Urothelium cell line (cell line): ENCODE measurements around the gene PGLYRP2.
"Not testable (repeated sequence)": the region's sequence is repeated elsewhere in the genome, so short reads cannot be mapped to it uniquely, and the experiment has no call there.

Experiments used
- DNase-seq: peaks from one replicate; pipeline ENCODE4 v3.0.0; 2011; ENCODE audit warnings: low spot score, mixed read lengths
- FAIRE-seq: peaks from 2 replicates; lab custom pipeline; 2011; peaks lifted over from hg19 to GRCh38; lab: Jason Lieb, UNC

The PGLYRP2 gene, protein sequence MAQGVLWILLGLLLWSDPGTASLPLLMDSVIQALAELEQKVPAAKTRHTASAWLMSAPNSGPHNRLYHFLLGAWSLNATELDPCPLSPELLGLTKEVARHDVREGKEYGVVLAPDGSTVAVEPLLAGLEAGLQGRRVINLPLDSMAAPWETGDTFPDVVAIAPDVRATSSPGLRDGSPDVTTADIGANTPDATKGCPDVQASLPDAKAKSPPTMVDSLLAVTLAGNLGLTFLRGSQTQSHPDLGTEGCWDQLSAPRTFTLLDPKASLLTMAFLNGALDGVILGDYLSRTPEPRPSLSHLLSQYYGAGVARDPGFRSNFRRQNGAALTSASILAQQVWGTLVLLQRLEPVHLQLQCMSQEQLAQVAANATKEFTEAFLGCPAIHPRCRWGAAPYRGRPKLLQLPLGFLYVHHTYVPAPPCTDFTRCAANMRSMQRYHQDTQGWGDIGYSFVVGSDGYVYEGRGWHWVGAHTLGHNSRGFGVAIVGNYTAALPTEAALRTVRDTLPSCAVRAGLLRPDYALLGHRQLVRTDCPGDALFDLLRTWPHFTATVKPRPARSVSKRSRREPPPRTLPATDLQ

DNA sequence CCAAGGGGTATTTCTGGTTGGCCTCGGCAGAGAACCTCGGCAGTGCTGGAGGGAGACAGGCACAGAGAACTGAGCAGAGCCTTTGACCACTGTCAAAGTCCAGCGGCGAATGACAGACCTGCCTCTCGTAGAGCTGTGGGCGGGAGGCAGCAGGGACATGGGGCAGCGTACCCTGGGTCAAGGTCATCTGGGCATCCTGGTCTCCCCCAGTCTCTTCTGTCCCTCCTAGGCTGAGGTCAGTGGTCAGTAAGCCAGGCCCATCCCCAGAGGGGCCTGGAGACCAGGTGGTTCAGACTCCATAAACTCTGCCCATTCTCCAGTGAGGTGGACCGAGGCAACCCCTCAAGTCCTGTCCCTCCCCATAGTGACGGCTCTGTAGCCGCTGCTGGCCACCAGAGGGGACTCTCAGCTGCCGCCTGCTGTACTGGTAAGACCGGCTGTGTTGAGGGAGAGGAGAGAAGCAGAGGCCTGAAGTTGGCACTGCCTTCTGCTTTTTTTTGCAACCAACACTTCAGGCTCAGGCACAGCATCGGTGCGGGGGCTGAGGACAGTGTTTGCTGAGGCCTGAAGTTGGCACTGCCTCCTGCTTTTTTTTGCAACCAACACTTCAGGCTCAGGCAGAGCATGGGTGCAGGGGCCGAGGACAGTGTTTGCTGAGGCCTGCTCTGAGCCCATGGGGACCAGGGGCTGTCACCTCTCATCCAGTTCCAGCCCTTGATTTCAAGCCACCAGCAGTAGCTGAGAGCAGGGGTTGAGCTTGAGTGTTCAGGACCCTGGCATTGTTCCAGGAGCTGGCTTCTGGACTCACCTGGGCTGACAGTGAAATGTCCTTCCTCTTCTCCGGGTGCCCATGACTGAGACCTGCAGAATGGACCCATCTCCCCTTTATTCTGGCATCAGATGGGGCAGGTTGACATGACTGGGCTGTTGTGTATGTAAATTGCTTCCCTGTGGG is at the start of gene PGLYRP2:
TSS of gene PGLYRP2 (minus strand) at position 111 of the 955 bp plus-strand sequence. CDS start 130 bp downstream, outside the sequence.
- DNase-seq (no peak), FAIRE-seq (no peak)

DNA sequence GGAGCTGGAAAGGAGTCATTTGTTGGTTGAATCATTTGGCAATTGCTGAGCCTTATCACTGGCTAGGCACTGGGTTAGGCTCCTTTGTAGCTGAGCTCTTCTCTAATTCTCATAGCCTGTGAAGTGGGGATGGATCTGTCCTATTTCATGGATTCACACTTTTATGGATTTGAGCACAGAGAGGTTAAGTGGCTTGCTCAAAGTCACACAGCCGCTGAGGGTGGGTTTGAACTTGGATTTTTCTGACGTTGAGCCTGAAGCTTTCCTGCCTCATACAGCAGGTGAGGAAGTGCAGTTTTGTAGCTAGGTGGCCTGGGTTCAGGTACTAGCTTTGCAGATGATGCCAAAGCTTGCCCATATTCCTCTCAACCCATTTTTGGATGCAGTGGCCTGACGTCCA is 48.4 kb upstream of the PGLYRP2 start:
- DNase-seq (no peak), FAIRE-seq (no peak)

GRCh38 chr19:15526408-15526807 is 47.1 kb upstream of the PGLYRP2 start:
- DNase-seq: no peak
- no peak for FAIRE-seq

DNA sequence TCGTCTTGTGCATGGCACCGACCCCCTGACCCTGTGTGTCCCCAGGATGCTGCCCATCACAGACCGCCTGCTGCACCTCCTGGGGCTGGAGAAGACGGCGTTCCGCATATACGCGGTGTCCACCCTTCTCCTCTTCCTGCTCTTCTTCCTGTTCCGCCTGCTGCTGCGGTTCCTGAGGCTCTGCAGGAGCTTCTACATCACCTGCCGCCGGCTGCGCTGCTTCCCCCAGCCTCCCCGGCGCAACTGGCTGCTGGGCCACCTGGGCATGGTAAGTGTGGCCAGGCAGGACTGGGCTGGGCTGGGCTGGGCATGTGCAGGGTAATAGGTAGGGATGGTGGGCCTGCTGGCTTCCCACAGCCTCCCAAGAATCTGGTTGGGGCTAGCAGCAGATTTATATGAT is 46.0 kb upstream of the PGLYRP2 start:
- no peak for DNase-seq
- no peak for FAIRE-seq

DNA sequence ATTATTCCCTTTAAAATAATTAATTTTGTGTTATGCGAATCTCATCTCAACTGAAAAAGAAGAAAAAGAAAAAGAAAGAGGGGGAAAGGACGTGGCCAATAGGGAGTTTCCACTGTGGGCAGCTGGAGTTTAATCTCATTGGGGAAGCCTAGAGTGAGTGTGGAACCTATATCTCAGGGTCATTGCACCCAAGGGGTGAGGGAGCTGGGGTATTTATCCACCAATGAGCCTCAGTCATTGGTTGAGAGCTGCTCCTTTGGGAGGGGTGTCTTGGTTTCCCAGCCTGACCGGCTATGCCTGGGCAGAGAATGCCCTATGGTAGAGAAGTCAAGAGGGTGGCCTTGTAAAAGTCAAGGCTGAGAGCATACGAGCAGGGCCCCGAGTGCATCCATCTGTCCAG is 45.5 kb upstream of the PGLYRP2 start:
- no peak for FAIRE-seq

DNA sequence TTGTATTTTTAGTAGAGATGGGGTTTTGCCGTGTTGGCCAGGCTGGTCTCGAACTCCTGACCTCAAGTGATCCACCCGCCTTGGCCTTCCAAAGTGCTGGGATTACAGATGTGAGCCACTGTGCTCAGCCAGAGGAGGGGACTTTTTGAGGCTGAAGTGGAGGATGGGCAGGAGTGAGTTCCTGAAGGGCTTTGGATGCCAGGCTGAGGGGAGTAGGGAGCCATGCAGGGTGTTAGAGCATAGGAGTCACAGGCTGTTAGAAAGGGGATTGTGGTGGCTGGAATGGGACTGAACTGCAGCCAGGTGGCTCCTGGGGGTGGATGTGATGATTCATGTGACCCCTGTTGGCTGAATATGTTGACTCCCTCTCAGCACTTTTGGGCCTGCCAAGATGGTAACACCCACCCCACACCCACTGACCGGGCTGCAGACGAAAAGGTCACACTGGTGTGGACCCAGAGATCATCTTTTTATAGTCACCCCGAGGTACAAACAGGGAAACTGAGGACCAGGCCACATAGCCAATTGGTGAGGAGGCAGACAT is 40.2 kb upstream of the PGLYRP2 start:
- FAIRE-seq (no peak), DNase-seq (no peak)

More for the DNA sequence above, 45.5 kb upstream of the PGLYRP2 start:
- DNase-seq: no peak

DNA sequence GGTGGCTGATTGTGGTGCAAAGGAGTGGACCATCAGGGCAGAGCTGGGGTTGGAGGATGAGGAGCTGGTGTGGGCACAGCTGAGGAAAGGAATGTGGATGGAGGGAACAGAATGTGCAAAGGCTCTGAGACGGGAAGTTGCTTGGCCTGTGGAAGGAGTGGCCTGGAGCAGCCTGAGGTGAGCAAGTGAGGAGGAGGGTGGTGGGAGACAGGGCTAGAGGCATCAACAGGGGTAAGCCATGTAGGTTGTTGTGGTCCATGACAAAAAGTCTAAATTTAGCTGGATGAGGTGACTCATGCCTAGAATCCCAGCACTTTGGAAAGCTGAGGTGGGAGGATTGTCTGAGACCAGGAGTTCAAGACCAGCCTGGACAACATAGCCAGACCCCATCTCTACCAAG is 38.5 kb upstream of the PGLYRP2 start:
- DNase-seq: no peak
- no peak for FAIRE-seq

DNA sequence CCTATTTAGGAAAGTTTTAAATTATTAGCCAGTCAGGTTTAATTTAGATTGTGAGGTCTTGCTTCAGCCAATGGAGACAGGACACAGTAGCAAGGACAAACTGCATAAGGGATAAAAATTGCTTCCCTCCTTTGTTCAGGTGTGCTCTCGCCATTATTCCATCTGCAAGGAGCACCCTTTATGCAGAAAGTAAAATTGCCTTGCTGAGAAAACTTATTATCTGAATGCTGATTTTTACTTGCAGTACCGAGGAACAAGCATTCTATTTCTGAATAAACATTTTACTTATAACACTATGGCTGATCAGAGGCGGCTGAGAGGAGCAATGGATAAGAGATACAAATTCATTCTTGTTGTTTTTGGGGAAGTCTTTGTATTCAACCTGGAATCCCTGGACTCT is 37.1 kb upstream of the PGLYRP2 start:
- no peak for DNase-seq
- FAIRE-seq: no peak

GRCh38 chr19:15515227-15515625 is 35.9 kb upstream of the PGLYRP2 start:
- DNase-seq, FAIRE-seq: not testable (repeated sequence)

GRCh38 chr19:15511671-15512424 is 32.5 kb upstream of the PGLYRP2 start:
- FAIRE-seq (no peak), DNase-seq (no peak)

DNA sequence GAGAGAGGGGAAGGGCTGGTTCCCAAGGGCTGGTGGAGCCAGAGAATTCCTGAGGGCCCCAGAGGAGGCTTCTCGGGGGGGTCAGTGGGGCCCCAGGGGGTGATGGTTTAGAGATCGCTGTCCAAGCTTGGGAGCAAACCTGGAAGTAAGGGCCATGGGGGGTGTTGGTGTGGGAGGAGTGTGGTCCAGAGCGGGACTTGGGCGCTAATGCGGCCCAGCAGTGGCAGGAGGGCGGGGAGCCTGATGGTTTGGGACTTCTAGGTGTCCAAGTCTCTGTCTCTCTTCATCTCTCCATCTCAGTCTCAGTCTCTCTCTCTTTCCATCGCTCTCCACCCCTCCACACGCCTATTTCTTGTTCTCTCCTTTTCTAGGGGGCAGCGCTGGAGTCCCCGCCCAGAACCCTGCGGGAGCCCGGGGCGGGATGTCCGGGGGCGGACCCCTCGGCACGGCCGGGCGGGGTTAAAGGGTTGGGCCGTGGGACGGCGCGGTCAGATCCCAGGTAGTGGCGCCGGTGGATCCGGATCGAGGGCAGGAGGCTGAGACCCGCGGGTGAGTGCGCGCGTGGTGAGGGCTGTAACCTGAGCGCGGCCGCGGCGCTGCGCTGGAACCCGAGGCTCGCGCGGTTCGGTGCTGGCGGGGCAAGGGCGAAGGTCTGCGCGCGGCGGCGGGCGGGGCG is 28.9 kb upstream of the PGLYRP2 start, which contains the start of gene CYP4F22:
TSS of gene CYP4F22 (plus strand) at position 491 of the 676 bp plus-strand sequence. CDS start 16,812 bp downstream, outside the sequence.
- DNase-seq (no peak), FAIRE-seq (no peak)

- no peak for FAIRE-seq
Measured at GRCh38 chr19:15507068-15508034, 28.1 kb upstream of the PGLYRP2 start.

GRCh38 chr19:15506074-15506571 is 26.8 kb upstream of the PGLYRP2 start:
- FAIRE-seq (no peak), DNase-seq (no peak)

More at GRCh38 chr19:15507068-15508034, 28.1 kb upstream of the PGLYRP2 start:
- no peak for DNase-seq

DNA sequence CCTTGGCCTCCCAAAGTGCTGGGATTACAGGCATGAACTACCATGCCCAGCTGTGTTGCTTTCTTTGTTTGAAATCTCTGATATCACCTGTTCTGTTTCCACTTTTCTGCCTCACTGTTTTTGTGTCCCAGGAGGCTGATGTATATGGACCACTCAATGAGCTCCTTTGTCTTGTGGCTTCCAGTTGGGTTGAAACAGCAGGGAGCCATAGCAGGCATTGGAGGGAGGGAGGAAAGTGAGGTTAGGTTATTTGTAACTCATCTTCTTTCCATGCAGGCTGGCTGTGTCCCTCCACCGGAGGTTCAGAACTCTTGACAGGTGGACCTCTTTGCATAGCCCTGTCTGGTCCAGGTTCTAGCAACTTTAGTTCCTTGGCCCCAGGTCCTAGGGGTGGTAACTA is 23.0 kb upstream of the PGLYRP2 start:
- DNase-seq: no peak
- no peak for FAIRE-seq

DNA sequence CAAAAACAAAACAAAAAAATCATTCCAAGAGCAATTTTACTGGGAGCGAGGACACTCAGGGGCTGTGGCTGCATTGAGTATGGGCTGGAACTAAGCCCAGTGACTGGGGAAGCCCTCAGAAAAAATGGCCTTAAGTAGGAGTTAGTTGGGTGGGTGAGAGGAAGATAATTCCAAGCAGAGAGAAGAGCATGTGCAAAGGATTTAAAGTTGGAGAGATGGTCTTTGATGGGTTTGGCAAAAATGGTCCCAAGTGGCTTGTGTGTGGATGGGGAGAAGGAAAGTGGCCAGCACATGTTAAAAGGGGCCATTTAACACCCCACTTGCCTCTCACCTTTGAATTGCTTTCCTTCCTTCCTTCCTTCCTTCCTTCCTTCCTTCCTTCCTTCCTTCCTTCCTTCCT is 22.3 kb upstream of the PGLYRP2 start:
- FAIRE-seq (no peak), DNase-seq (no peak)

DNA sequence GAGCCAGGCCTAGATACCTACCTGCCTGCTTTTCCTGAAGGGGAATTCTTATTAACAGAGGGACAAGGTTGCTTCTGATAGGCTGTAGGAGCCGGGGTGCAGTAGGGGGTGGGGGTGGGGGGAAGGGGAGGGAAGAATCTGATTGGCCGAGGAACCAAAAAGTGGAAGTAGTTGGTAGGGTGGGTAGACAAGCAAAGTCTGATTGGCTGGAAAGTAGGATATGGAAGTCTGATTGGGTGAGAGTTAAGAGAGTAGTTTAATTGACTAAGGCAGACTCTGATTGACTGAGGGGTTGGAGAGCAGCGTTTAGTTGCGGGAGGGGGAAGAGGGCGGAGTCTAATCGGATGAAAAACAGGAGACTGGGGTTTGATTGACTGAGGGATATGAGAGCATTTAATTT is 19.6 kb upstream of the PGLYRP2 start:
- DNase-seq (no peak), FAIRE-seq (no peak)

- DNase-seq (no peak), FAIRE-seq (no peak)
Measured at GRCh38 chr19:15498156-15498858, 19.0 kb upstream of the PGLYRP2 start.

- no peak for FAIRE-seq
- no peak for DNase-seq
Measured at GRCh38 chr19:15495151-15495550, 15.8 kb upstream of the PGLYRP2 start.
